HG02970 (cell line): ENCODE measurements around the gene RHO.
"Not testable (repeated sequence)": the region's sequence is repeated elsewhere in the genome, so short reads cannot be mapped to it uniquely, and the experiment has no call there.

Experiments
- ATAC-seq: cut with Tn5 transposase; IDR thresholded peaks from one replicate; pipeline ENCODE4 v1.9.1; 2021; ENCODE audit warnings: mild to moderate bottlenecking, moderate library complexity, moderate number of reproducible peaks; ENCODE audit not compliant: unreplicated experiment, low FRiP score

RHO gene

DNA sequence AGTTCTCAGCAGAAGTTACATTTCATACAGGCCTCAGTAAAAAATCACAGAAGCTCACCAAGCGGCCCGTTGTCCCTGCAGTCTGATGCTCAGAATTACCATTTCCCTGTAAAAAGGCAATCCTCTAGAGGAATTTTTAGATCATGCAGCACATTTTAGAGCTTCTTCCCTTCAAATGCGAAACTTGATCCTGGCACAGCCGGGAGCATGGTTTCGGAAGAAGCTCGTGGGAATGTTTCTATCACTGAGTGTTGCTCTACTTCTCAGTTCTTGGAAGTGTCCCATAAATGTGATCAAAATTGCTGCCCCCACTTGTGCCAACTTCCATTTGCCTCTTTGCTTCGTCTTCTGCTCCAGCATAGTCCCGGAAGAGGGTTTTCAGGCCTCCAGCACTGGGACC lies 10.8 kb downstream of the RHO start:
- ATAC-seq: no peak

DNA sequence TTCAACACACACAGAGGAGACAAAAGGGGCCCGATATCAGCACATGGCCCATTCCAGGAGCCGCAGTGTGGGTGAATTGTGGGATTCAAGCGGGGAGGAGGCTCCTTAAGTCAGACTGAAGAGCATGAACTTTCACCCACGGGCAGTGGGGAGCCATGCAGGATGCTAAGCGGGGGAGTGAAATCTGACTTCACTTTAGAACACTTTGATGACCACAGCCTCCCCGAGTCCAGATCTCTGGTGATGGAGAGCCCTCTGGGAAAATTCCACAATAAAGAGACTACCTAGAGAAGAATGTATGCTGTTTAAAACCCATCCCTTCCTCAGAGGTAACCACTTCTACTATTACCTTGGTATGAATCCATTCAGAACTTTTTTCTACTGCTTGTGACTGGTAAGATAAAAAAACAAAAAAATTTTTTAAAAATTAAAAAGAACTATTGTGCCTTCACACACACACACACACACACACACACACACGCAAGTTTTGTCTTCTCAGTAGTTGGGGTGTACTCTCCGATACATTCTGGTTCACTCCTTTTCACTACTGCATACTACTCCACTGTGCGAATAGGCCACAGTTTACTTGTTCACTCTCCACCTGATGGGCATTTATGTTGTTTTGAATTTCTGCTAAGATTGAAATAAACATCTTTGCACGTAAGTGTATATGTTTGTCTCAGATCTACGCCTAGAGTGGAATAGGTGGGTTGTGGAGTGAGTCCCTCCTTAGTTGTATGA lies 12.5 kb downstream of the RHO start:
- no peak for ATAC-seq

- ATAC-seq: no peak
These were observed 14.3 kb downstream of the RHO start for GRCh38 chr3:129542747-129543146.

- no peak for ATAC-seq
These were observed 14.8 kb downstream of the RHO start, which contains the start of gene H1-8 for GRCh38 chr3:129543156-129543790. Gene H1-8, plus strand, starts transcription at chr3:129543175. Its CDS starts 44 bp downstream, at chr3:129543219.

- no peak for ATAC-seq
These were observed 15.6 kb downstream of the RHO start for GRCh38 chr3:129543999-129544398.

- not testable (repeated sequence) for ATAC-seq
These were observed 17.5 kb downstream of the RHO start for GRCh38 chr3:129545951-129546350.

DNA sequence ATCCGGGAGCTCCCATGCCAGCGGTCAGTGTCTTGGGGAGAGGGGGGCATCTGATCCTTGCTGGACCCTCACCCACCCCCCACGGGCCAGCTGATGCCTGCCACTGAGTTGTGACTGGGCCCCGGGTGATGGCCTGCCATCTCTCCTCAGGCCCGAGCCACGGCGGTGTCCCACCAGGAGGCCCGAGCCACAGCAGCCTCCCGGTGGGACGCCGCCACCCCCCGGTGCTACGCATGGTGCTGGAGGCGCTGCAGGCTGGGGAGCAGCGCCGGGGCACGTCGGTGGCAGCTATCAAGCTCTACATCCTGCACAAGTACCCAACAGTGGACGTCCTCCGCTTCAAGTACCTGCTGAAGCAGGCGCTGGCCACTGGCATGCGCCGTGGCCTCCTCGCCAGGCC lies 18.8 kb downstream of the RHO start:
- ATAC-seq: no peak

GRCh38 chr3:129548104-129548965 lies 19.9 kb downstream of the RHO start:
- no peak for ATAC-seq

GRCh38 chr3:129549006-129549800 lies 20.8 kb downstream of the RHO start:
- ATAC-seq: no peak

- no peak for ATAC-seq
These were observed 21.4 kb downstream of the RHO start for GRCh38 chr3:129549805-129550204.

DNA sequence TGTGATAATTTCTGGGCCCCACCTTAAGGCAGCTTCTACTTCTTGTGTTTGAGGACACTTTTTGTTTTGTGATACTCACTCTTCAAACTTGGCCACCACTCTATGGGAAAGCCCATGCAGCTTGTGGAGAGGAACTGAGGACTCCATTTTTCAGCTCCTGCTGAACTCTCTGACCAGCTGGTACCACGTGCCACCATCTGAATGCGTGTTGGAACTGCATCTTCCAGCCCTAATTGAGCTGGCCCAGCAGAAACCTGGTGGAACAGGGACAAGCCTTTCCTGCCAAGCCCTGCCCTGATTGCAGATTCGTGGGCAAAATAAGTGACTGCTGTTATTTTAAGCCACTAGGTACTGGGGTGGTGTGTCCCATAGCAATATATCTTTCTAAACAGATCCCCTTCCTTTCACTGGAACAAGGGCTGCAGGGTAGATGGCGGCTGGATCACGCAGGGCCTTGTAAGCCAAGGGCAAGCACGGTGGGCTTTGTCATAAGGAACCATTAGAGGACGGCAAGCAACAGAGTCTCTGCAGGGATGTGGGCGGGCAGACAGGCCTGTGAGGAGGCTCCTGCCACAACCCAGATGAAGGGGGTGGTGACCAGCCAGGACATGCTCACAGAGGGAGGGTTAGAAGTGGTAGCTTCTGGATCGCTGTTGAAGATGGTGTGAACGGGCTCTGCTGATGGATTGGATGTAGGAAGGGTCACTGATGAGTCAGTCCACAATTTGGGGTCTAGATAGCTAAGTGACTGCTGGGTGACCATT lies 24.0 kb downstream of the RHO start:
- no peak for ATAC-seq

- no peak for ATAC-seq
These were observed 24.7 kb downstream of the RHO start for GRCh38 chr3:129553171-129553570.

DNA sequence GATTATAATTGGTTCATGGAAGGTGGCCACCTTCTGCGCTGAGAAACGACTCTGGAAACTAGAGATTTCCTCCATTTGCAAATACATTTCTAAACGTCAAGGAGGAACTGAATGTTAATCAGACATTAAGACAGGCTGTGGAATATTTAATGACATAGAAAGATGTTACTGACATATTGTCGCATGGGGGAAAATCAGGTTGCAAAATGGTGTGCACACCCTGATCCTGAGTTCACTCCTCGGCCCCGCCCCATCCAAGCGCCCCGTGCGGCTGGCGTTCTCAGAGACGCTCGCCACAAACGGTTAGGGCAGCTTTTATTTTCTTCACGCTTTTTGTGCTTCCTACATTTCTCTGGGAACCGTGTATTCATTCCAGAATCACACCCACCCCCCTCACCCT lies 25.3 kb downstream of the RHO start:
- ATAC-seq: no peak

GRCh38 chr3:129554356-129555152 lies 26.1 kb downstream of the RHO start:
- no peak for ATAC-seq

DNA sequence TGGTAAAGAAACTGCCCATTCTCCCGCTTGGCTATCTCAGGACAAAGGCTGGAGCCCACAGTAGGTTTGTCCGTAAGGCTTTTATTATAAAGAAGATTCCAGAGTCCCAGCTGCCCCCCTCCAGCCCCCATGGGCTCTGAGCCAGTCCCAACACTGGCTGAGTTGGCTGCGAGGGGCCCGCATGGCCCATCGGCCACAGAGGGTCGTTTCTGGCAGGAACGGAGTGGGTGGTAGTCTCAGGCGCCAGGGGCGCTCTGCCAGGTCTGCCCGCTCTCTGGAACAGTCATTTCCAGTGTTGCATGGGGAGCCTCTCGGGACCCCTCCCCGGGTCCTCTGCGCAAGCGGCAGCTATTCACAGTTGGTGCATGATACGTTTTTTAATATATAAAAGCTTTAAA lies 26.7 kb downstream of the RHO start:
- ATAC-seq: no peak

- ATAC-seq: no peak
These were observed 27.3 kb downstream of the RHO start for GRCh38 chr3:129555616-129556357.

DNA sequence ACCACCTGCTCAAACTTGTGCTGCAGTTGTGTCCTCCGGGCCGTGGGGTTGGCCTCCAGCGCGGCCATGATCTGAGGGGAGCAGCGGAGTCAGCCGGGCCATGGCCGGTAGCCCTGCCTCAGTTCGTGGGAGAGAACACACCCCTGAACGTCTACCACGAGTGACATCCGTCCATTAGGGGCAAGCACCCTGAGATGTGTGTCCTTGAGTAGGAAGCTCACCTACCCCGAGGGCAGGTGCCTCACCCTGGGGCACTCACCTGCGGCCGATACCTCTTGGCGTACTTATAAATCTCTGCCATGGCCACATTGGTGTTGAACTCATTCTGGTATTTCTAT lies 27.9 kb downstream of the RHO start:
- ATAC-seq: no peak

DNA sequence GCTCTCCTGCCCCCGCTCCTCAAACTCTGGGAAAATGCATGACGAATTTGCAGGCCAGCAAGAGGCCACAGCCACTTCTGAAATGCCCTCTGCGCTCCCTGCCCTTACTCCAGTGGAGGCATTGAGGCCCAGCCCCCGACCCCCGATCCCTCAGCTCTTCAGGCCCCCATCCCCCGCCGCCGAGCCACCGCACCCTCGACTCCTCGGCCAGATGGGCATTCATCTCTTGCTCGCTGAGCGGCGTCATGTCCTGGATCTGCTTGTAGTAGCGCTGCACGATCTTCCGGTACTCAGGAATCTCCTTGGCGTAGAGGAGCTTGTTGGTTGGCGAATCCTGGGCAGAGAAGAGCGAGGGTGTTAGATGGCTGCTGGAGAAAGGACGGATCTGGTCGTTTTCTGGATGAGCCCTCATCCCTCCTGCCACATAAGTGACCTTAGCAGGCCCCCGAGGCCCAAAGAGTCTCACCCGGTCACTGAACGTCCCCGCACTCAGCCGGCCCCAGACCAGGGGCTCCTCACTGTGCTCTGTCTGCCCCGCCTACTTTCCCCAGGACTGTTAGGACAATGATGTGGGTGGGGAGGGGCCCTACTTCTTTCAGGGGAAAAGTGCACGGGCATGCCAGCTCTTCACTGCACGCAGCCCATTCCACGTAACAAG lies 28.6 kb downstream of the RHO start:
- no peak for ATAC-seq
